Measurements from ENCODE around the gene KRTAP5-2. TPM values are rescaled to one million over a fixed set of nuclear protein-coding genes. Genes with fewer than 3 reads are reported as not detected.

KRTAP5-2 gene
- total RNA-seq, 1 experiment from 2014 or later = not detected

DNA sequence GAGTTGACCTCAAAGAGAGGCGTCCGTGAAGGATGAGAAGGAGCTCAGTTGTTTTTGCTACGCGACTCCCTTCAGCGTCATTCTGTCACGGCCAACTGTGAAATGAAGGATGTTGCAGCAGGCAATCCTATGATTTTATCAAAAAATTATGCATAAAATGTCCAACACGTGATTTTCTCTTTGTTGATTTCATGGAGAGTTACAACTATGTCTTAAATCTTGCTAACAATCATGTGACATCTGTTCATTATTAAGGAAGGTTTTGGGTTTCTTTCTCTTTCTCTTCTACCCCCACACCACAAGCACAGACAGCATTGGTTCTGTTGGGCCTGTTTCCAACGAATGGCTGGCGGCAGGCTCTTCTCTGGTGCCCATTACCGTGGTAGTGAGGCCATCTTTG is 20.1 kb upstream of the KRTAP5-2 start:
- Histone ChIP-seq H3K14ac (ENCODE audit: insufficient read depth, low read length) (no peak overlapping the region), H3T11ph (ENCODE audit: low read length) (no peak overlapping the region), H3K56ac (ENCODE audit: insufficient read length, low read depth, low read length) (no peak overlapping the region), H2AFZ (ENCODE audit: low read length) (no peak overlapping the region), H4K5ac (ENCODE audit: insufficient read length, low read depth, low read length) (no peak overlapping the region), H2BK15ac (ENCODE audit: low read depth, low read length) (no peak overlapping the region), H3K79me1 (ENCODE audit: insufficient read depth, low read depth, low read length, poor library complexity, severe bottlenecking) (no peaks in the 10 kb centered on the region), H3K4ac (ENCODE audit: low read depth, low read length) (no peak overlapping the region), H4K20me1 (ENCODE audit: control insufficient read depth, insufficient read depth, insufficient read length) (no peaks in the 10 kb centered on the region), H3K18ac (ENCODE audit: insufficient read length, low read depth, low read length) (no peak overlapping the region), H2BK5ac (ENCODE audit: insufficient read length, low read length) (no peak overlapping the region), H3K79me2 (ENCODE audit: insufficient read depth, low read length) (no peaks in the 10 kb centered on the region), H2AK5ac (ENCODE audit: insufficient read length, low read length) (no peak overlapping the region), H4K91ac (ENCODE audit: insufficient read length, low read depth, low read length) (no peak overlapping the region), H2BK12ac (ENCODE audit: insufficient read length, low read depth, low read length) (no peak overlapping the region), H3K9me3 (ENCODE audit: control insufficient read depth, low read depth, low read length) (no peaks in the 10 kb centered on the region), H4K8ac (replicated peaks; ENCODE audit: insufficient read length, low read depth, low read length) (no peak overlapping the region), H2BK120ac (ENCODE audit: low read depth, low read length, poor library complexity, severe bottlenecking) (no peak overlapping the region), H3K23me2 (ENCODE audit: insufficient read length, low read depth, low read length, poor library complexity, severe bottlenecking) (no peaks in the 10 kb centered on the region), H3K27me3 (ENCODE audit: insufficient read depth, low read length) (no peaks in the 10 kb centered on the region), H2BK20ac (ENCODE audit: low read depth, low read length, poor library complexity, severe bottlenecking) (no peak overlapping the region), H3K4me1 (ENCODE audit: insufficient read depth, low read length) (no peaks in the 10 kb centered on the region), H3K9ac (ENCODE audit: extremely low read depth, insufficient read length, low read length) (no peak overlapping the region), H3K27ac (ENCODE audit: insufficient read length, low read depth, low read length) (no peak overlapping the region), H3K23ac (ENCODE audit: insufficient read length, low read depth, low read length) (no peak overlapping the region), H3K4me2 (ENCODE audit: insufficient read depth, insufficient read length, low read length) (no peak overlapping the region)
- Mint-ChIP-seq H3K4me1 (no peaks in the 10 kb centered on the region), H3K4me3 (no peak overlapping the region), H3K27me3 (ENCODE audit: low read depth) (peaks cover 60% of the 10 kb centered on the region), H3K36me3 (ENCODE audit: insufficient read depth in 1 of 3, low read depth in 3 of 3) (0 out of 7 replicates have a peak, but pooled peaks cover 0 to 7% (median 0%) of the 10 kb centered on the region in 3 experiments), H3K27ac (no peak overlapping the region), H3K9me3 (peaks cover 8 to 12% of the 10 kb centered on the region in 2 experiments)
- TF ChIP-seq, protein P1, sequence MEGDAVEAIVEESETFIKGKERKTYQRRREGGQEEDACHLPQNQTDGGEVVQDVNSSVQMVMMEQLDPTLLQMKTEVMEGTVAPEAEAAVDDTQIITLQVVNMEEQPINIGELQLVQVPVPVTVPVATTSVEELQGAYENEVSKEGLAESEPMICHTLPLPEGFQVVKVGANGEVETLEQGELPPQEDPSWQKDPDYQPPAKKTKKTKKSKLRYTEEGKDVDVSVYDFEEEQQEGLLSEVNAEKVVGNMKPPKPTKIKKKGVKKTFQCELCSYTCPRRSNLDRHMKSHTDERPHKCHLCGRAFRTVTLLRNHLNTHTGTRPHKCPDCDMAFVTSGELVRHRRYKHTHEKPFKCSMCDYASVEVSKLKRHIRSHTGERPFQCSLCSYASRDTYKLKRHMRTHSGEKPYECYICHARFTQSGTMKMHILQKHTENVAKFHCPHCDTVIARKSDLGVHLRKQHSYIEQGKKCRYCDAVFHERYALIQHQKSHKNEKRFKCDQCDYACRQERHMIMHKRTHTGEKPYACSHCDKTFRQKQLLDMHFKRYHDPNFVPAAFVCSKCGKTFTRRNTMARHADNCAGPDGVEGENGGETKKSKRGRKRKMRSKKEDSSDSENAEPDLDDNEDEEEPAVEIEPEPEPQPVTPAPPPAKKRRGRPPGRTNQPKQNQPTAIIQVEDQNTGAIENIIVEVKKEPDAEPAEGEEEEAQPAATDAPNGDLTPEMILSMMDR (conservative IDR thresholded peaks at IDR 0.05) = no peak
- no peak for DNase-seq
- WGBS (ENCODE audit: extremely low coverage, insufficient read length, low lambda C conversion rate) = no CpG with 5 or more reads among the region's 10 CpGs

All from H9 (cell line).